Panc1 (cell line): ENCODE data around the gene NLRP2B. TPM values are rescaled to one million over a fixed set of nuclear protein-coding genes. Genes with fewer than 3 reads are reported as not detected.
"Not testable (repeated sequence)": the region's sequence is repeated elsewhere in the genome, so short reads cannot be mapped to it uniquely, and the experiment has no call there.

ENCODE experiments used
- ATAC-seq: fragments of 200-7000 bp; cut with Tn5 transposase; 2 replicates; pipeline ENCODE4 v1.9.1; 2020; ENCODE audit warnings: mild to moderate bottlenecking, moderate library complexity
- BruUV-seq: library from RNA; stranded (reverse); fragments of 400-500 nt; replicated peaks from 2 replicates; lab custom pipeline; 2021; lab: Mats Ljungman, UMichigan
- CTCF ChIA-PET: fragments of 300-600 bp; sonication (Branson Sonifier 250); formaldehyde crosslinking; loops from one replicate; lab custom pipeline; 2022; ENCODE audit warnings: antibody characterized with exemption; lab: Charles Lee
- POLR2A ChIA-PET: fragments of 300-600 bp; sonication (Branson Sonifier 250); formaldehyde crosslinking; loops from one replicate; lab custom pipeline; 2022; ENCODE audit warnings: antibody characterized with exemption; lab: Charles Lee
- DNase-seq: peaks from one replicate; pipeline ENCODE4 v3.0.0-alpha.2; 2010; ENCODE audit warnings: low read depth, low spot score
- H3K27ac ChIP-seq: 2 replicates; pipeline ENCODE4 v1.5.1; 2011; ENCODE audit warnings: mild to moderate bottlenecking, low read length, inconsistent platforms
- H3K27me3 ChIP-seq: fragments of 200-500 bp; sonication (Bioruptor generic); 2 replicates; pipeline ENCODE4 v1.6.0; 2014; ENCODE audit warnings: low read length, inconsistent platforms; ENCODE audit not compliant: control insufficient read depth, insufficient read depth
- H3K36me3 ChIP-seq: fragments of 200-500 bp; sonication (Bioruptor generic); 2 replicates; pipeline ENCODE4 v1.5.1; 2014; ENCODE audit warnings: inconsistent platforms, mild to moderate bottlenecking, low read length, moderate library complexity; ENCODE audit not compliant: control insufficient read depth, insufficient read depth
- H3K4me1 ChIP-seq: 2 replicates; pipeline ENCODE4 v1.5.1; 2011; ENCODE audit warnings: inconsistent platforms, mild to moderate bottlenecking, low read length, moderate library complexity; ENCODE audit not compliant: control insufficient read depth, insufficient read depth
- H3K4me3 ChIP-seq, 2 experiments: 2 replicates each; pipeline ENCODE4 v1.5.1; 2011 to 2012; ENCODE audit warnings: low read depth in 2 of 2, low read length in 2 of 2, mild to moderate bottlenecking in 2 of 2, inconsistent platforms in 1 of 2, moderate library complexity in 1 of 2
- H3K9me3 ChIP-seq: fragments of 200-500 bp; sonication (Bioruptor generic); 2 replicates; pipeline ENCODE4 v1.5.1; 2014; ENCODE audit warnings: low read depth, mild to moderate bottlenecking, inconsistent platforms, low read length, moderate library complexity; ENCODE audit not compliant: control insufficient read depth, insufficient read depth
- POLR2AphosphoS5 ChIP-seq: IDR thresholded peaks from 2 replicates; pipeline ENCODE4 v1.6.1; 2012; ENCODE audit warnings: mild to moderate bottlenecking, low read depth, low read length, moderate library complexity
- SIN3A ChIP-seq: IDR thresholded peaks from 2 replicates; pipeline ENCODE4 v1.6.1; 2012; ENCODE audit warnings: low read depth, mild to moderate bottlenecking, low read length, moderate library complexity, borderline replicate concordance; ENCODE audit not compliant: insufficient read depth
- TCF7L2 ChIP-seq: IDR thresholded peaks from 2 replicates; pipeline ENCODE4 v1.6.1; 2011; ENCODE audit warnings: mild to moderate bottlenecking, low read depth, low read length, inconsistent platforms
- in situ Hi-C: cut with HindIII; loops from 2 replicates; pipeline ENCODE4 v1.10.0; 2016; ENCODE audit warnings: low sequenced_read_pairs, low pct_unique_long_range_greater_than_20kb
- intact Hi-C: fragments of 100-400 bp; cut with micrococcal nuclease; formaldehyde crosslinking; loops from one replicate; pipeline ENCODE4 v1.10.0; 2022; ENCODE audit not compliant: unreplicated experiment
- total RNA-seq: library from RNA; stranded (reverse); gene quantifications from one replicate; pipeline ENCODE4 v1.2.1, GENCODE V29; 2021; ENCODE audit not compliant: unreplicated experiment
- TF ChIP-seq, protein P1 (sequence below), 2 experiments: IDR thresholded peaks; 2 replicates each; pipeline ENCODE4 v1.6.1; 2011 to 2012; ENCODE audit warnings: low read depth in 2 of 2, control low read depth in 1 of 2, low read length in 1 of 2, mild to moderate bottlenecking in 1 of 2, moderate library complexity in 1 of 2; ENCODE audit not compliant: insufficient read depth in 1 of 2
- TF ChIP-seq, protein P2 (sequence below): fragments of 450-650 bp; IDR thresholded peaks from 2 replicates; pipeline ENCODE4 v1.5.1; 2017; ENCODE audit warnings: mild to moderate bottlenecking

Gene NLRP2B
- total RNA-seq, 1 experiment from 2014 or later, result not detected

DNA sequence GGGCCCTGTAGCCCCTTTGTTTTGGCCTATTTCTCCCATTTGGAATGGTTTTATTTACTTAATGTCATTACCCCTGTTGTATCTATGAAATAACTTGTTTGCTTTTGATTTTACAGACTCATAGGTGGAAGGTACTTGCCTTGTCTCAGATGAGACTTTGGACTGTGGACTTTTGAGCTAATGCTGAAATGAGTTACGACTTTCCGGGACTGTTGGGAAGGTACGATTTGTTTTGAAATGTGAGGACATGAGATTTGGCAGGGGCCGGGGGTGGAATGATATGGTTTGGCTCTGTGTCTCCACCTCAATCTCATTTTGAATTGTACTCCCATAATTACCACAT lies 39.4 kb downstream of the NLRP2B start:
- no peaks in the 10 kb centered on the region for H3K36me3 ChIP-seq
- H3K27me3 ChIP-seq, result no peaks in the 10 kb centered on the region
- H3K27ac ChIP-seq, result no peak overlapping the region
- no peak overlapping the region for H3K4me3 ChIP-seq
- H3K4me1 ChIP-seq, result no peaks in the 10 kb centered on the region
- no TSS peak for BruUV-seq
- H3K9me3 ChIP-seq, result no peaks in the 10 kb centered on the region
- DNase-seq (no peak), ATAC-seq (no peak)
- TF ChIP-seq SIN3A (no peak), POLR2AphosphoS5 (no peak), TCF7L2 (no peak)
- TF ChIP-seq, protein P1, sequence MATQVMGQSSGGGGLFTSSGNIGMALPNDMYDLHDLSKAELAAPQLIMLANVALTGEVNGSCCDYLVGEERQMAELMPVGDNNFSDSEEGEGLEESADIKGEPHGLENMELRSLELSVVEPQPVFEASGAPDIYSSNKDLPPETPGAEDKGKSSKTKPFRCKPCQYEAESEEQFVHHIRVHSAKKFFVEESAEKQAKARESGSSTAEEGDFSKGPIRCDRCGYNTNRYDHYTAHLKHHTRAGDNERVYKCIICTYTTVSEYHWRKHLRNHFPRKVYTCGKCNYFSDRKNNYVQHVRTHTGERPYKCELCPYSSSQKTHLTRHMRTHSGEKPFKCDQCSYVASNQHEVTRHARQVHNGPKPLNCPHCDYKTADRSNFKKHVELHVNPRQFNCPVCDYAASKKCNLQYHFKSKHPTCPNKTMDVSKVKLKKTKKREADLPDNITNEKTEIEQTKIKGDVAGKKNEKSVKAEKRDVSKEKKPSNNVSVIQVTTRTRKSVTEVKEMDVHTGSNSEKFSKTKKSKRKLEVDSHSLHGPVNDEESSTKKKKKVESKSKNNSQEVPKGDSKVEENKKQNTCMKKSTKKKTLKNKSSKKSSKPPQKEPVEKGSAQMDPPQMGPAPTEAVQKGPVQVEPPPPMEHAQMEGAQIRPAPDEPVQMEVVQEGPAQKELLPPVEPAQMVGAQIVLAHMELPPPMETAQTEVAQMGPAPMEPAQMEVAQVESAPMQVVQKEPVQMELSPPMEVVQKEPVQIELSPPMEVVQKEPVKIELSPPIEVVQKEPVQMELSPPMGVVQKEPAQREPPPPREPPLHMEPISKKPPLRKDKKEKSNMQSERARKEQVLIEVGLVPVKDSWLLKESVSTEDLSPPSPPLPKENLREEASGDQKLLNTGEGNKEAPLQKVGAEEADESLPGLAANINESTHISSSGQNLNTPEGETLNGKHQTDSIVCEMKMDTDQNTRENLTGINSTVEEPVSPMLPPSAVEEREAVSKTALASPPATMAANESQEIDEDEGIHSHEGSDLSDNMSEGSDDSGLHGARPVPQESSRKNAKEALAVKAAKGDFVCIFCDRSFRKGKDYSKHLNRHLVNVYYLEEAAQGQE (IDR thresholded peaks at IDR 0.05; ENCODE audit: insufficient read depth in 1 of 2, low read depth in 2 of 2, low read length in 1 of 2), result no peak
- TF ChIP-seq, protein P2, sequence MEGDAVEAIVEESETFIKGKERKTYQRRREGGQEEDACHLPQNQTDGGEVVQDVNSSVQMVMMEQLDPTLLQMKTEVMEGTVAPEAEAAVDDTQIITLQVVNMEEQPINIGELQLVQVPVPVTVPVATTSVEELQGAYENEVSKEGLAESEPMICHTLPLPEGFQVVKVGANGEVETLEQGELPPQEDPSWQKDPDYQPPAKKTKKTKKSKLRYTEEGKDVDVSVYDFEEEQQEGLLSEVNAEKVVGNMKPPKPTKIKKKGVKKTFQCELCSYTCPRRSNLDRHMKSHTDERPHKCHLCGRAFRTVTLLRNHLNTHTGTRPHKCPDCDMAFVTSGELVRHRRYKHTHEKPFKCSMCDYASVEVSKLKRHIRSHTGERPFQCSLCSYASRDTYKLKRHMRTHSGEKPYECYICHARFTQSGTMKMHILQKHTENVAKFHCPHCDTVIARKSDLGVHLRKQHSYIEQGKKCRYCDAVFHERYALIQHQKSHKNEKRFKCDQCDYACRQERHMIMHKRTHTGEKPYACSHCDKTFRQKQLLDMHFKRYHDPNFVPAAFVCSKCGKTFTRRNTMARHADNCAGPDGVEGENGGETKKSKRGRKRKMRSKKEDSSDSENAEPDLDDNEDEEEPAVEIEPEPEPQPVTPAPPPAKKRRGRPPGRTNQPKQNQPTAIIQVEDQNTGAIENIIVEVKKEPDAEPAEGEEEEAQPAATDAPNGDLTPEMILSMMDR, result no peak
- ChIA-PET POLR2A (no interaction called here), CTCF (interaction anchor here (0.6 kb wide), 1 partner anchor 57 kb away, joined by 3 read pairs; no protein-coding TSS in a partner anchor)
- in situ Hi-C loops (no loop called here), intact Hi-C loops (no loop called here)

DNA sequence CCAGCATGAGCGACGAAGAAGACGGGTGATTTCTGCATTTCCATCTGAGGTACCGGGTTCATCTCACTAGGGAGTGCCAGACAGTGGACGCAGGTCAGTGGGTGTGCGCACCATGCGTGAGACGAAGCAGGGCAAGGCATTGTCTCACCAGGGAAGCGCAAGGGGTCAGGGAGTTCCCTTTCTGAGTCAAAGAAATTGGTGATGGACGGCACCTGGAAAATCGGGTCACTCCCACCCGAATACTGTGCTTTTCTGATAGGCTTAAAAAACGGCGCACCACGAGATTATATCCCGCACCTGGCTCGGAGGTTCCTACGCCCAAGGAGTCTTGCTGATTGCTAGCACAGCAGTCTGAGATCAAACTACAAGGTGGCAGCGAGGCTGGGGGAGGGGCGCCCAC lies 50.6 kb downstream of the NLRP2B start:
- H3K27me3 ChIP-seq, H3K27ac ChIP-seq, POLR2A ChIA-PET, DNase-seq, ATAC-seq, intact Hi-C loops, H3K36me3 ChIP-seq, H3K4me1 ChIP-seq, BruUV-seq, H3K9me3 ChIP-seq, in situ Hi-C loops, CTCF ChIA-PET, H3K4me3 ChIP-seq: not testable (repeated sequence)

Other genes with a start within 250 kb of the NLRP2B start
- 8.3 TPM for gene ZXDB, start 88.2 kb downstream of the NLRP2B start, total RNA-seq
- gene ZXDA, start 230.2 kb upstream of the NLRP2B start, total RNA-seq, result 3.9 TPM